GM23338 (cell line): ENCODE measurements around the gene LRMDA. TPM values are rescaled to one million over a fixed set of nuclear protein-coding genes. Genes with fewer than 3 reads are reported as not detected.
A peak's percentile ranks its signal among the peaks of the same experiment; 100 is the strongest.
"Not testable (repeated sequence)": the region's sequence is repeated elsewhere in the genome, so short reads cannot be mapped to it uniquely, and the experiment has no call there.

Source experiments
- ATAC-seq: fragments of 200-7000 bp; cut with Tn5 transposase; 3 replicates; pipeline ENCODE4 v1.9.1; 2020
- DNase-seq: peaks from one replicate; pipeline ENCODE4 v3.0.0-alpha.2; 2015; ENCODE audit warnings: low spot score
- H2AFZ ChIP-seq: fragments of 200-600 bp; sonication (generic); 2 replicates; pipeline ENCODE4 v1.8.0; 2016; ENCODE audit warnings: antibody characterized with exemption, mild to moderate bottlenecking, moderate library complexity
- H3F3A ChIP-seq: fragments of 200-600 bp; sonication (generic); replicated peaks from 2 replicates; pipeline ENCODE4 v1.8.0; 2017; ENCODE audit warnings: antibody characterized with exemption, mixed run types, low read depth
- H3K27ac ChIP-seq: fragments of 200-600 bp; sonication (generic); 2 replicates; pipeline ENCODE4 v1.6.1; 2016; ENCODE audit warnings: low read depth
- H3K27me3 ChIP-seq: fragments of 200-600 bp; sonication (generic); 2 replicates; pipeline ENCODE4 v1.8.0; 2016; ENCODE audit warnings: mild to moderate bottlenecking, mixed run types, moderate library complexity; ENCODE audit not compliant: insufficient read depth
- H3K36me3 ChIP-seq: fragments of 200-600 bp; sonication (generic); 2 replicates; pipeline ENCODE4 v1.8.0; 2016; ENCODE audit warnings: mild to moderate bottlenecking; ENCODE audit not compliant: insufficient read depth
- H3K4me1 ChIP-seq: fragments of 200-600 bp; sonication (generic); 2 replicates; pipeline ENCODE4 v1.8.0; 2016; ENCODE audit warnings: mild to moderate bottlenecking, moderate library complexity; ENCODE audit not compliant: insufficient read depth
- H3K4me2 ChIP-seq: fragments of 200-600 bp; sonication (generic); 2 replicates; pipeline ENCODE4 v1.7.1; 2017; ENCODE audit warnings: mixed run types
- H3K4me3 ChIP-seq: fragments of 200-600 bp; sonication (generic); 2 replicates; pipeline ENCODE4 v1.6.1; 2016; ENCODE audit warnings: mixed run types
- H3K79me2 ChIP-seq: fragments of 200-600 bp; sonication (generic); replicated peaks from 2 replicates; pipeline ENCODE4 v1.8.0; 2017; ENCODE audit warnings: mild to moderate bottlenecking; ENCODE audit not compliant: insufficient read depth
- H3K9me2 ChIP-seq: fragments of 200-600 bp; sonication (generic); 2 replicates; pipeline ENCODE4 v1.8.0; 2017; ENCODE audit not compliant: insufficient read depth
- H4K20me1 ChIP-seq: fragments of 200-600 bp; sonication (generic); replicated peaks from 2 replicates; pipeline ENCODE4 v1.8.0; 2017; ENCODE audit warnings: mild to moderate bottlenecking; ENCODE audit not compliant: insufficient read depth
- H3K27ac Mint-ChIP-seq: 2 replicates; pipeline ENCODE4 v1.8.0; 2020; ENCODE audit warnings: inconsistent platforms, mild to moderate bottlenecking, moderate library complexity, mixed read lengths
- H3K27me3 Mint-ChIP-seq: 3 replicates; pipeline ENCODE4 v1.8.0; 2022; ENCODE audit warnings: low read depth, mild to moderate bottlenecking, moderate library complexity, mixed read lengths, inconsistent platforms; ENCODE audit not compliant: insufficient read depth, poor library complexity
- H3K36me3 Mint-ChIP-seq: 3 replicates; pipeline ENCODE4 v1.8.0; 2021; ENCODE audit warnings: low read depth, mild to moderate bottlenecking, inconsistent platforms, moderate library complexity, mixed read lengths
- H3K4me1 Mint-ChIP-seq: 3 replicates; pipeline ENCODE4 v1.8.0; 2020; ENCODE audit warnings: mild to moderate bottlenecking, inconsistent platforms, mixed read lengths
- H3K4me3 Mint-ChIP-seq: 3 replicates; pipeline ENCODE4 v1.8.0; 2021; ENCODE audit warnings: moderate library complexity, mild to moderate bottlenecking, inconsistent platforms, mixed read lengths
- H3K9me3 Mint-ChIP-seq: 3 replicates; pipeline ENCODE4 v1.8.0; 2020; ENCODE audit warnings: moderate library complexity, mild to moderate bottlenecking, inconsistent platforms, mixed read lengths
- CREB1 ChIP-seq: fragments of 250-450 bp; sonication (Bioruptor Pico); IDR thresholded peaks from 2 replicates; pipeline ENCODE4 v1.5.0; 2020; ENCODE audit warnings: low read depth, mild to moderate bottlenecking, moderate library complexity
- CTCF ChIP-seq, 2 experiments: fragments of 200-600 bp in 1 of 2; sonication (generic) in 1 of 2; conservative IDR thresholded peaks; 2 replicates each; pipeline versions ENCODE4 v1.5.1 to v1.6.1; 2016 to 2017; ENCODE audit warnings: antibody characterized with exemption in 2 of 2, low read depth in 2 of 2, mild to moderate bottlenecking in 2 of 2, moderate library complexity in 1 of 2
- POLR2AphosphoS5 ChIP-seq: IDR thresholded peaks from 2 replicates; pipeline ENCODE4 v1.6.1; 2016; ENCODE audit warnings: antibody characterized with exemption, low read depth
- ZNF114 ChIP-seq: fragments of 250-450 bp; sonication (Bioruptor Pico); IDR thresholded peaks from 2 replicates; pipeline ENCODE4 v1.5.0; 2020; ENCODE audit warnings: mild to moderate bottlenecking, moderate library complexity
- ZNF331 ChIP-seq: fragments of 250-450 bp; sonication (Bioruptor Pico); IDR thresholded peaks from 2 replicates; pipeline ENCODE4 v1.5.0; 2020; ENCODE audit warnings: low read depth, mild to moderate bottlenecking, moderate library complexity
- ZNF462 ChIP-seq: fragments of 250-450 bp; sonication (Bioruptor Pico); IDR thresholded peaks from 2 replicates; pipeline ENCODE4 v1.5.0; 2020; ENCODE audit warnings: mild to moderate bottlenecking, moderate library complexity
- polyA plus RNA-seq: library from polyadenylated mRNA; unstranded; fragments of >200 nt; fragmentation: Nextera tagmentation; extraction: Ambion mirVana; gene quantifications from 2 replicates; pipeline ENCODE4 v1.2.1, GENCODE V29; 2016
- total RNA-seq: library from RNA; depleted of rRNA; stranded (reverse); fragments of >200 nt; shearing (Covaris generic); gene quantifications from 2 replicates; pipeline ENCODE4 v1.2.3, GENCODE V29; 2014

The LRMDA gene
- total and polyA plus RNA-seq, 2 experiments from 2014 or later: 0.90 to 1.8 TPM

- TF ChIP-seq ZNF462 (CRISPR knock-in tag) (no peak), CTCF (conservative IDR thresholded peaks at IDR 0.05; ENCODE audit: low read depth in 2 of 2) (no peak), POLR2AphosphoS5 (no peak), CREB1 (CRISPR knock-in tag) (no peak), ZNF114 (no peak), ZNF331 (CRISPR knock-in tag) (no peak)
Observed at GRCh38 chr10:75605096-75605495, 173.7 kb downstream of the LRMDA start (continued).

GRCh38 chr10:75605795-75606194 lies 174.4 kb downstream of the LRMDA start:
- Histone ChIP-seq H3K27me3 (peaks cover 46% of the 10 kb centered on the region), H2AFZ (0 out of 2 replicates have a peak overlapping the region, but pooled peaks have one; percentile 18)
- H3F3A ChIP-seq, H3K9me3 Mint-ChIP-seq, H3K27ac ChIP-seq, H3K9me2 ChIP-seq, H3K4me2 ChIP-seq, H3K36me3 ChIP-seq, H3K4me1 Mint-ChIP-seq, H3K4me3 Mint-ChIP-seq, H3K79me2 ChIP-seq, H4K20me1 ChIP-seq, DNase-seq, H3K36me3 Mint-ChIP-seq, ATAC-seq, H3K4me1 ChIP-seq, H3K4me3 ChIP-seq, H3K27ac Mint-ChIP-seq: not testable (repeated sequence)
- H3K27me3 Mint-ChIP-seq: peaks cover 21% of the 10 kb centered on the region
